ENCODE data around the gene AZGP1. TPM values are rescaled to one million over a fixed set of nuclear protein-coding genes. Genes with fewer than 3 reads are reported as not detected.
"Not testable (repeated sequence)": the region's sequence is repeated elsewhere in the genome, so short reads cannot be mapped to it uniquely, and the experiment has no call there.

The AZGP1 gene
- total RNA-seq = 10 to 100 TPM; 36.2 to 91.1 TPM
- long read RNA-seq, transcript AZGP1-201 (4 exons, 1,307 nt) = major isoform, 13 of 17 reads
- long read RNA-seq, partial matches to known transcripts = 0 of 17 reads
- long read RNA-seq, other reads (novel, unspliced or antisense) = 4 of 17 reads

GRCh38 chr7:99975782-99976521, at the start of gene AZGP1:
AZGP1 (minus strand) TSS chr7:99976031; CDS start chr7:99976020, 11 bp downstream.
- ATAC-seq (peak; percentile 87 to 88), DNase-seq (no peak)
- intact Hi-C loops (cut with DNase I) = no loop called here

GRCh38 chr7:100024020-100024619, 48.3 kb upstream of the AZGP1 start:
- no peak for DNase-seq
- intact Hi-C loops (cut with DNase I) = no loop called here
- ATAC-seq = no peak

GRCh38 chr7:100023526-100023925, 47.7 kb upstream of the AZGP1 start:
- DNase-seq (no peak), ATAC-seq (no peak)
- intact Hi-C loops (cut with DNase I) = no loop called here

GRCh38 chr7:100022621-100023020, 46.8 kb upstream of the AZGP1 start:
- no peak for ATAC-seq
- intact Hi-C loops (cut with DNase I) = no loop called here
- no peak for DNase-seq

GRCh38 chr7:100021297-100021696, 45.5 kb upstream of the AZGP1 start:
- no peak for ATAC-seq
- intact Hi-C loops (cut with DNase I) = no loop called here
- DNase-seq = no peak

- intact Hi-C loops (cut with DNase I) = loop anchor here in 1 of 2 donors (5.0 kb wide), 1 partner anchor 62 kb away; the partner anchor contains the start of gene ZNF3
- no peak for ATAC-seq
- DNase-seq = no peak
These were observed 44.1 kb upstream of the AZGP1 start for GRCh38 chr7:100019908-100020307.

- no peak for ATAC-seq
- DNase-seq = no peak
- intact Hi-C loops (cut with DNase I) = loop anchor here in 1 of 2 donors (5.0 kb wide), 1 partner anchor 64 kb away; the partner anchor contains the start of gene ZNF3
These were observed 42.0 kb upstream of the AZGP1 start for GRCh38 chr7:100017875-100018274.

GRCh38 chr7:100017300-100017699, 41.5 kb upstream of the AZGP1 start:
- DNase-seq (no peak), ATAC-seq (no peak)
- intact Hi-C loops (cut with DNase I) = loop anchor here in 1 of 2 donors (5.0 kb wide), 1 partner anchor 65 kb away; the partner anchor contains the start of gene ZNF3

GRCh38 chr7:100016215-100016901, 40.5 kb upstream of the AZGP1 start:
- ATAC-seq (peak in 1 of 2 donors; percentile 3), DNase-seq (no peak)
- intact Hi-C loops (cut with DNase I) = loop anchor here in 1 of 2 donors (5.0 kb wide), 1 partner anchor 66 kb away; the partner anchor contains the start of gene ZNF3

- peak; percentile 92 for DNase-seq
- ATAC-seq = peak; percentile 99
- intact Hi-C loops (cut with DNase I) = loop anchor here in 1 of 2 donors (5.0 kb wide), 1 partner anchor 67 kb away; the partner anchor contains the start of gene ZNF3
These were observed 39.7 kb upstream of the AZGP1 start, which contains the start of gene ZKSCAN1 for GRCh38 chr7:100015232-100016214. ZKSCAN1 (plus strand) TSS chr7:100015596; CDS start chr7:100023507, 7,911 bp downstream.

- intact Hi-C loops (cut with DNase I) = no loop called here
- no peak for DNase-seq
- no peak for ATAC-seq
These were observed 37.5 kb upstream of the AZGP1 start for GRCh38 chr7:100013328-100013676.

- DNase-seq; ATAC-seq; intact Hi-C loops (cut with DNase I): not testable (repeated sequence)
These were observed 36.8 kb upstream of the AZGP1 start for GRCh38 chr7:100012385-100013327.

GRCh38 chr7:100011516-100011915, 35.7 kb upstream of the AZGP1 start:
- no peak for ATAC-seq
- intact Hi-C loops (cut with DNase I) = no loop called here
- no peak for DNase-seq

- intact Hi-C loops (cut with DNase I) = no loop called here
- ATAC-seq = no peak
- no peak for DNase-seq
These were observed 35.1 kb upstream of the AZGP1 start for GRCh38 chr7:100010901-100011300.

GRCh38 chr7:100009952-100010351, 34.1 kb upstream of the AZGP1 start:
- DNase-seq; ATAC-seq; intact Hi-C loops (cut with DNase I): not testable (repeated sequence)

- no peak for DNase-seq
- intact Hi-C loops (cut with DNase I) = no loop called here
- no peak for ATAC-seq
These were observed 32.7 kb upstream of the AZGP1 start for GRCh38 chr7:100008525-100008924.

- DNase-seq = no peak
- intact Hi-C loops (cut with DNase I) = no loop called here
- ATAC-seq = no peak
These were observed 32.1 kb upstream of the AZGP1 start for GRCh38 chr7:100007887-100008286.

All from left cardiac atrium (tissue), 4 donors.